ENCODE data around the gene ABR. TPM values are rescaled to one million over a fixed set of nuclear protein-coding genes. Genes with fewer than 3 reads are reported as not detected.

Gene ABR
- total RNA-seq, 4 donors from 2014 or later, result 35.4 to 192 (median 138) TPM

GRCh38 chr17:1056761-1057160, 123.0 kb downstream of the ABR start:
- Histone ChIP-seq H3K9me3 (no peaks in the 10 kb centered on the region), H3K27ac (no peak overlapping the region), H3K36me3 (no peaks in the 10 kb centered on the region), H3K4me1 (no peaks in the 10 kb centered on the region), H3K4me3 (no peak overlapping the region), H3K27me3 (no peaks in the 10 kb centered on the region)
- DNase-seq, result no peak
- TF ChIP-seq POLR2A (IDR thresholded peaks at IDR 0.05), result no peak
- TF ChIP-seq, protein P1, sequence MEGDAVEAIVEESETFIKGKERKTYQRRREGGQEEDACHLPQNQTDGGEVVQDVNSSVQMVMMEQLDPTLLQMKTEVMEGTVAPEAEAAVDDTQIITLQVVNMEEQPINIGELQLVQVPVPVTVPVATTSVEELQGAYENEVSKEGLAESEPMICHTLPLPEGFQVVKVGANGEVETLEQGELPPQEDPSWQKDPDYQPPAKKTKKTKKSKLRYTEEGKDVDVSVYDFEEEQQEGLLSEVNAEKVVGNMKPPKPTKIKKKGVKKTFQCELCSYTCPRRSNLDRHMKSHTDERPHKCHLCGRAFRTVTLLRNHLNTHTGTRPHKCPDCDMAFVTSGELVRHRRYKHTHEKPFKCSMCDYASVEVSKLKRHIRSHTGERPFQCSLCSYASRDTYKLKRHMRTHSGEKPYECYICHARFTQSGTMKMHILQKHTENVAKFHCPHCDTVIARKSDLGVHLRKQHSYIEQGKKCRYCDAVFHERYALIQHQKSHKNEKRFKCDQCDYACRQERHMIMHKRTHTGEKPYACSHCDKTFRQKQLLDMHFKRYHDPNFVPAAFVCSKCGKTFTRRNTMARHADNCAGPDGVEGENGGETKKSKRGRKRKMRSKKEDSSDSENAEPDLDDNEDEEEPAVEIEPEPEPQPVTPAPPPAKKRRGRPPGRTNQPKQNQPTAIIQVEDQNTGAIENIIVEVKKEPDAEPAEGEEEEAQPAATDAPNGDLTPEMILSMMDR (IDR thresholded peaks at IDR 0.05), result no peak
- intact Hi-C loops (cut with DNase I; ENCODE audit: low total_unique reads), result no loop called here

DNA sequence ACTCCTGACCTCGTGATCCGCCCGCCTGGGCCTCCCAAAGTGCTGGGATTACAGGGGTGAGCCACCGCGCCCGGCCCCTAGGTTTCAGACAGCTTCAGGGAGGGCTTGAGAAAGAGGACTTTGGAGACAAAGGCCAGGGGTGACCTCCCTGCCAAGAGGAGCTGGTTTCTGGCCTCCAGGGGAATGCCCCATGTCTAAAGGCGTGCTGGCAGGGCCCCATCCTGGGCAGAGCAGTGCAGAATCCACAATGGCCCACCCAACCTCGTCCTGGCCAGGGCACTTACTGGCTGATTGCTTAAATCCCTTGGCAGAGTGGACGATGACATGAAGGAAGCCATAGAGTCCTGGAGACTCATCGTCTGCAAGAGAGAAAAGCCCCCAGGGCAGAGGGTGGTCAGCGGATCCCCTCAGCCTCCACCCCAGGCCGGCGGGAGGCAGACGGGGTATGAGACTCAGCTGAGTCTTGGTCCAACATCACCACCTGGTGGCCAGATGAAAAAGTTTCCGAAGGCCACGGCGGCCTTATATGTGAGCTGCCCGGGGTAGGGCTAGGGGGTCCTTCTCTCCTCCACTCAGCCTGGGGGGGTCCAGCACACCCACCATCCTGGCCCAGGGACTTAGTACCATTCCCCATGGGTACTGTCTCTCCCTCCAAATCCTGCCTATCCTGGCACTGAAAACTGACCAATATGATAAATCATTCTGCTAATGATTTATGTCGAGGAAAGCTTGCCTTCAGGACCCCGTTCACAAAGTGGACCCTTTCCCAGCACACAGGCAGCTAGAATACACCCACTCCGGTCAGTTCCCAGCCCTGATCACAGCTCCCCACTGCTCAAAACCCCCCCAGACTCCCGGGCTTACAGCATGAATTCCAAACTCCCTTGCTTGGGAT, 123.8 kb downstream of the ABR start:
- H3K9me3 ChIP-seq, result no peaks in the 10 kb centered on the region
- H3K36me3 ChIP-seq, result no peaks in the 10 kb centered on the region
- TF ChIP-seq, protein P1 (IDR thresholded peaks at IDR 0.05), result peak; percentile 67 to 78 (median 76)
- no peak for TF ChIP-seq POLR2A (IDR thresholded peaks at IDR 0.05)
- H3K4me3 ChIP-seq, result no peak overlapping the region
- H3K27ac ChIP-seq, result peak overlapping the region in 1 of 2 donors; percentile 13
- intact Hi-C loops (cut with DNase I; ENCODE audit: low total_unique reads), result no loop called here
- H3K4me1 ChIP-seq, result no peaks in the 10 kb centered on the region
- H3K27me3 ChIP-seq, result no peaks in the 10 kb centered on the region
- peak; percentile 67 to 70 for DNase-seq

DNA sequence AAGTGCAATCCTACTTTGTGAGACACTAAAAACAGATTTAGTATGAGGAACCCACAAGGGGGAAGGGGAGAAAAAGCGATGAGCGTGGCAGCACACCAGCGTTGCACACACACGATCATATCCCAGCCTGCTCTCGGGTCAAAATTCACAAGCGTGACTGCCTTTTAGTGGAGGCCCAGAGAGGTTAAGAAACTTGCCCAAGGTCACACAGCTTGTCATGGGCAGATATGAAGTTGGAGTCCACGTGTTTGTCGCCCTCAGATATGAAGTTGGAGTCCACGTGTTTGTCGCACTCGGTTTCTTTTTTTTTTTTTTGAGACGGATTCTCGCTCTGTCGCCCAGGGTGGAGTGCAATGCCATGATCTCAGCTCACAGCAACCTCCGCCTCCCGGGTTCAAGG, 124.5 kb downstream of the ABR start:
- Histone ChIP-seq H3K27me3 (no peaks in the 10 kb centered on the region), H3K36me3 (no peaks in the 10 kb centered on the region), H3K4me1 (no peaks in the 10 kb centered on the region), H3K27ac (no peak overlapping the region), H3K9me3 (no peaks in the 10 kb centered on the region), H3K4me3 (no peak overlapping the region)
- no peak for DNase-seq
- intact Hi-C loops (cut with DNase I; ENCODE audit: low total_unique reads), result no loop called here
- no peak for TF ChIP-seq POLR2A (IDR thresholded peaks at IDR 0.05)

DNA sequence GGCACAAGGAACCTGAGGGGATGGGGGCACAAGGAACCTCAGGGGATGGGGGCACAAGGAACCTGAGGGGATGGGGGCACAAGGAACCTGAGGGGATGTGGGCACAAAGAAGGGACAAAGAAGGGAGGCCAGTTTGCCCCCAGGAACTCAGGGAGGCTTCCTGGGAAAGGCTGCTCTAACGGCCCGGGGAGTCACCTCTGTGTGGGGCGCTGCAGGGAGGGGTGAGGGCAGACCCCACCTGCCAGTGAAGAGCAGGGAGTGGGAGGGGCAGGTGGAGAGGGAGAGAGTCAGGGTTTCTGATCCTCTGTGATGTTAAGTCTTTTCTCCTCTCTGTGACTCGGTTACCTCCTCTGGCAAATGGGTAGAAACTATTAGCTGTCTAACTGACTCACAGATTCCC, 125.1 kb downstream of the ABR start:
- DNase-seq, result no peak
- Histone ChIP-seq H3K4me3 (no peak overlapping the region), H3K9me3 (no peaks in the 10 kb centered on the region), H3K27ac (no peak overlapping the region), H3K36me3 (no peaks in the 10 kb centered on the region), H3K4me1 (no peaks in the 10 kb centered on the region), H3K27me3 (no peaks in the 10 kb centered on the region)
- intact Hi-C loops (cut with DNase I; ENCODE audit: low total_unique reads), result no loop called here
- TF ChIP-seq POLR2A (IDR thresholded peaks at IDR 0.05), result no peak
- TF ChIP-seq, protein P1 (IDR thresholded peaks at IDR 0.05), result no peak

- Histone ChIP-seq H3K9me3 (no peaks in the 10 kb centered on the region), H3K4me3 (no peak overlapping the region), H3K27me3 (no peaks in the 10 kb centered on the region), H3K27ac (no peak overlapping the region), H3K4me1 (no peaks in the 10 kb centered on the region), H3K36me3 (no peaks in the 10 kb centered on the region)
- no peak for DNase-seq
- intact Hi-C loops (cut with DNase I; ENCODE audit: low total_unique reads), result no loop called here
- TF ChIP-seq, protein P1 (IDR thresholded peaks at IDR 0.05), result no peak
Observed at GRCh38 chr17:1053661-1054360, 126.0 kb downstream of the ABR start.
